GM12875 (cell line): Measurements from ENCODE around the gene HDHD3.

Experiments used
- H3K4me3 ChIP-seq: one replicate; pipeline ENCODE4 v1.5.1; 2011; ENCODE audit warnings: low read depth, low read length, control low read depth
- TF ChIP-seq, protein P1 (sequence below): IDR thresholded peaks from 2 replicates; pipeline ENCODE4 v1.5.1; 2011; ENCODE audit warnings: low read depth, mild to moderate bottlenecking, control low read depth, inconsistent platforms, low read length, moderate library complexity, borderline replicate concordance; ENCODE audit not compliant: insufficient read depth

The HDHD3 gene

DNA sequence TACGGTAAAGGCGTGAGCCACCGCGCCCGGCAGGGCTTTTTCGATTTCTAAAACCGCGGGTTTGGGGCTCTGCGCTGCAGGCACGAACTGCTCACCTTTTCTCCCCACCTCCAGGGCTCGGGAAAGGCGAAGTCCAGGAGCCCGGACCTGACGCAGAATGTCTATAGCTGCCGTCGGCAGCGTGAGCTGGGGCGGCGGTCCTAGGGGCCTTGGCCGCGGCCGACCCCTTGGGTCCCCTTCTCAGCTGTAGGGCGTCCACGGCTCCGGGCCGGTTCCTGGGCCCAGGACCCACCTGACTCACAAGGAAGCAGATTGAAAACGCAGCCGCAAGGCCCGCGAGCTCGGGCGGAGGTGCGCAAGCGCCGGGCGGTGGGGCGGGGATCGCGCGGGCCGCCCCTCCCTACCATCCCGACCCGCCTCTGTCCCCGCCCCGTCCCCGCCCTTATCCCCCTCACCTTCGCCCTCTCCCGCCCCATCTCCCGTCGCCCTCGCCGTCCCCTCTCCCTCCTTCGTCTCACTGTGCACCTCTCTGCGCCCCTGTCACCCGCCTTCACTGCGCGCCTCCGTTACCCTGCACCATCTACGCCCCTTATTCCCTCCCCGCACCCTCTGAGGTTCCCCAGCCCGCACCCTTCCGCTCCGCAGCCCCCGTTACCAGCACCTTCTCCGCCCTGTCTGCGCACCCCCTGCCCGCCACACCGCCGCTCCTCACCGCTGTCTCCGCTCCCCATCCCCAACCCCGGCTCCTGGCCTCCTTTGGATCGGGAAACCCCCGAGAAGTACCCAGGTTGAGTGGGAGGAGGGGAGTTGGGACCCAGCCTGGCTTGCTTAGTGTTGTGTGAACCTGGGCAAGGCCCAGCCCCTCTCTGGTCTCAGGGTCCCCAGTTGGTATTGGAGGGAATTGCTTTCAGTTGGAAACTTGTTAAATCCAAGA is at the start of gene HDHD3:
TSS of gene HDHD3 (minus strand) at position 353 of the 934 bp plus-strand sequence. CDS start 2,632 bp downstream, outside the sequence.
- TF ChIP-seq, protein P1, sequence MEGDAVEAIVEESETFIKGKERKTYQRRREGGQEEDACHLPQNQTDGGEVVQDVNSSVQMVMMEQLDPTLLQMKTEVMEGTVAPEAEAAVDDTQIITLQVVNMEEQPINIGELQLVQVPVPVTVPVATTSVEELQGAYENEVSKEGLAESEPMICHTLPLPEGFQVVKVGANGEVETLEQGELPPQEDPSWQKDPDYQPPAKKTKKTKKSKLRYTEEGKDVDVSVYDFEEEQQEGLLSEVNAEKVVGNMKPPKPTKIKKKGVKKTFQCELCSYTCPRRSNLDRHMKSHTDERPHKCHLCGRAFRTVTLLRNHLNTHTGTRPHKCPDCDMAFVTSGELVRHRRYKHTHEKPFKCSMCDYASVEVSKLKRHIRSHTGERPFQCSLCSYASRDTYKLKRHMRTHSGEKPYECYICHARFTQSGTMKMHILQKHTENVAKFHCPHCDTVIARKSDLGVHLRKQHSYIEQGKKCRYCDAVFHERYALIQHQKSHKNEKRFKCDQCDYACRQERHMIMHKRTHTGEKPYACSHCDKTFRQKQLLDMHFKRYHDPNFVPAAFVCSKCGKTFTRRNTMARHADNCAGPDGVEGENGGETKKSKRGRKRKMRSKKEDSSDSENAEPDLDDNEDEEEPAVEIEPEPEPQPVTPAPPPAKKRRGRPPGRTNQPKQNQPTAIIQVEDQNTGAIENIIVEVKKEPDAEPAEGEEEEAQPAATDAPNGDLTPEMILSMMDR, result no peak
- peak within 1 kb of the TSS; percentile 92 for H3K4me3 ChIP-seq

- TF ChIP-seq, protein P1, result no peak
- H3K4me3 ChIP-seq, result no peak overlapping the region
These were observed 48.3 kb upstream of the HDHD3 start for GRCh38 chr9:113425072-113425471.

DNA sequence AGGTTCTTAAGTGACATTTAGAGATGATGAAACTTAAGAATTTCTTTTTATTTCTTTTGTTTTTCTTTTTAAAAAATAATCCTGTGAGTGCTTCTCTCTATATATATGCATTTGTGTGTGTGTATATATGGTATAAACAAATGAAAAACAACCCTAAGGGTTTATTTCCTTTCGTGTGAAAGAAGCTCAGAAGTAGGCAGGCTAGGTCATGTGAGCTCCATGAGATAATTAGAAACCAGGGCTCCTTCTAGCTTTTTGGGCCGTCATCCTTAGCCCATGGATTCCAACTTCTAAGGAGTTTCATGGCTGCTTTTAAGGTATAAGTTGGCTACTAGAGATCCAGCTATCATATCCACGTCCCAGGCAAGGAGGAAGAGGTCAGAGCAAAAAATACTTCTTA is 44.9 kb upstream of the HDHD3 start:
- H3K4me3 ChIP-seq, result no peak overlapping the region
- TF ChIP-seq, protein P1, result no peak

DNA sequence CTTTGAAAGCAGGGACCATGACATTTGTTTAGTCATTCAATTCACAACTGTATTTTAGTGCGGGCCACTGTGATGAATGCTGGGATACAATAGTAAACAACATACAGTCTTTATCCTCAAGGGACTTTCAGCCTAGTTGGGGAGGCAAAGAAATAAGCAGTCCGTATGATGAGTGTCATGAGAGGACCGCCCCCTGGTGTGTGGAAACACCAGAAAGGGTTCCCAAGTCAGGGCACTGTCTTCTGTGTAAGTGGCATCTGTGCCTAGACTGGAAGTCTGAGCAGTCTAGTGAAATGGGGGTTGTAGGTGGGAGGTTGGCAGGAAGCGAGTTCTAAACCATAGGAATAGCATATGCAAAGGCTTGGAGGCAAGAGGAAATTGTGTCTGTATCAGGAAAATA is 40.6 kb upstream of the HDHD3 start:
- H3K4me3 ChIP-seq, result no peak overlapping the region
- TF ChIP-seq, protein P1, result no peak

- no peak overlapping the region for H3K4me3 ChIP-seq
- TF ChIP-seq, protein P1, result no peak
These were observed 39.4 kb upstream of the HDHD3 start for GRCh38 chr9:113416149-113416721.

DNA sequence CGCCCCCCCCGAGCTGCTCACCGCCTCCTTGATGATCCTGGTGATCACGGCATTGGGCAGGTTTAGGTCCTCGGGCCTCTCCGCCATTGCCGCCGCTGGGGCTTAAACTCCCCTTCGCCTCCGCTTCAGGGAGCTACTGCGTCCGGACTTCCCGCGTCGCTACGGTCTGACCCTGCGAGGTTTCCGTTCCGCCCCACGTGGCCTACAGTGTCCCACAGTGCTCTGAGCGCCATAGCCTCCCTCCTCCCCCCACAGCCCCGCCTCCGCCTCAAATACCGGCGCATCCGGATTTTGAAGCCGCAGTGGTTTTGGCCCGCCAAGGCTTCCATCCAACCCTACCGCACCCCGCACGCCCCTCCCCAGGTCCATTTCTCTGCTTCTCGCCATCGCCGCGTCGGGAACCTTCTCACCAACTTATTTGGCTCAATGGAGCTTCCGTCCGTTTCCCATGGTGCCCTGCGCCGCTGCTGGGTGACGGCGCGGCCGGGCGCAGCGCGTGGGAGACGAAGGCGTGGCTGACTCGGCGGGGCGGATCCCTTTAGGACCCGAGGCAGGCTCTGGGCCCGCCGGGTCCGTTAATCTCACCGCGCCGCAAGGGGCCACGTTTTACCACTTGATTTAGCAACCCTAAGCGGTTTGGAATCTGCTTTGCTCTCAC is 33.5 kb upstream of the HDHD3 start, which contains the start of the genes C9orf43 and POLE3:
TSS of gene C9orf43 (plus strand) at position 541 of the 658 bp plus-strand sequence. CDS start 2,747 bp downstream, outside the sequence.
TSS of gene POLE3 (minus strand) at position 469 of the 658 bp plus-strand sequence. CDS start at position 87, 382 bp downstream.
- TF ChIP-seq, protein P1, result no peak
- H3K4me3 ChIP-seq, result peak within 1 kb of the TSS; percentile 91

DNA sequence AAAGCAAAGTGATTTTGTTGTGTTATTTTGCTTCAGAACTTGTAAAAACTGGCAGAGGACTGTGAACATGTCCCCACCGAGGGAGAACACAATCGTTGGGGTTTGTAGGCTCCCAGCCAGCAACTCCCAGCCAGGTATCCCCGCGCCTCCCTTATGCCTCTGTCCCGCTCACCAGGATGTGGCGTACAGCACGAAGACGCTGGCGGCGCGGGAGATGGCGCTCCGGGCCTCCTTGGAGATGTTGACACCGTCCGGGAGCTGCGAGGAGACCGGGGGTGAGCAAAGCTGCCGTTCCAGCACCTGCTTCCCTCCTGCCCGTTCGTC is 33.1 kb upstream of the HDHD3 start:
- TF ChIP-seq, protein P1, result no peak
- peak overlapping the region; percentile 91 for H3K4me3 ChIP-seq
